ENCODE results near the gene MIER3.

GRCh38 chr5:56917534-56917933 lies 34.4 kb downstream of the MIER3 start:
- TF ChIP-seq, protein P1, sequence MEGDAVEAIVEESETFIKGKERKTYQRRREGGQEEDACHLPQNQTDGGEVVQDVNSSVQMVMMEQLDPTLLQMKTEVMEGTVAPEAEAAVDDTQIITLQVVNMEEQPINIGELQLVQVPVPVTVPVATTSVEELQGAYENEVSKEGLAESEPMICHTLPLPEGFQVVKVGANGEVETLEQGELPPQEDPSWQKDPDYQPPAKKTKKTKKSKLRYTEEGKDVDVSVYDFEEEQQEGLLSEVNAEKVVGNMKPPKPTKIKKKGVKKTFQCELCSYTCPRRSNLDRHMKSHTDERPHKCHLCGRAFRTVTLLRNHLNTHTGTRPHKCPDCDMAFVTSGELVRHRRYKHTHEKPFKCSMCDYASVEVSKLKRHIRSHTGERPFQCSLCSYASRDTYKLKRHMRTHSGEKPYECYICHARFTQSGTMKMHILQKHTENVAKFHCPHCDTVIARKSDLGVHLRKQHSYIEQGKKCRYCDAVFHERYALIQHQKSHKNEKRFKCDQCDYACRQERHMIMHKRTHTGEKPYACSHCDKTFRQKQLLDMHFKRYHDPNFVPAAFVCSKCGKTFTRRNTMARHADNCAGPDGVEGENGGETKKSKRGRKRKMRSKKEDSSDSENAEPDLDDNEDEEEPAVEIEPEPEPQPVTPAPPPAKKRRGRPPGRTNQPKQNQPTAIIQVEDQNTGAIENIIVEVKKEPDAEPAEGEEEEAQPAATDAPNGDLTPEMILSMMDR (IDR thresholded peaks at IDR 0.05; ENCODE audit: poor library complexity, severe bottlenecking): no peak
- TF ChIP-seq TAF1 (IDR thresholded peaks at IDR 0.05; ENCODE audit: low read depth) (no peak), EZH2 (IDR thresholded peaks at IDR 0.05; ENCODE audit: borderline replicate concordance, insufficient read depth, low read length, poor library complexity, severe bottlenecking) (no peak), SMC3 (conservative IDR thresholded peaks at IDR 0.05; ENCODE audit: poor library complexity) (no peak), POLR2AphosphoS5 (IDR thresholded peaks at IDR 0.05) (no peak), EP300 (conservative IDR thresholded peaks at IDR 0.05; ENCODE audit: poor library complexity, severe bottlenecking) (no peak), REST (IDR thresholded peaks at IDR 0.05; ENCODE audit: borderline replicate concordance) (no peak), RAD21 (conservative IDR thresholded peaks at IDR 0.05) (no peak)
